CD14-positive monocyte (primary cell): ENCODE data around the gene PDGFD. TPM values are rescaled to one million over a fixed set of nuclear protein-coding genes. Genes with fewer than 3 reads are reported as not detected.

Experiments
- DNase-seq, 3 donors: peaks; one replicate each; pipeline ENCODE4 v3.0.0-alpha.2; 2011 to 2022
- H2AFZ ChIP-seq: 2 replicates; pipeline ENCODE4 v1.6.0; 2012; ENCODE audit warnings: mild to moderate bottlenecking, low read depth, low read length, inconsistent platforms; ENCODE audit not compliant: insufficient read depth, poor library complexity, severe bottlenecking
- H3K27ac ChIP-seq, 2 donors: 1 replicate in 1 of 2; 2 replicates in 1 of 2; pipeline ENCODE4 v1.5.1; 2012 to 2013; ENCODE audit warnings: low read length in 2 of 2, control low read depth in 1 of 2, inconsistent platforms in 1 of 2, low read depth in 1 of 2, mild to moderate bottlenecking in 1 of 2
- H3K27me3 ChIP-seq, 2 donors: one replicate each; pipeline versions ENCODE4 v1.6.0 to v1.6.1; 2011 to 2013; ENCODE audit warnings: low read length in 2 of 2; ENCODE audit not compliant: control insufficient read depth in 2 of 2, insufficient read depth in 2 of 2
- H3K36me3 ChIP-seq, 2 donors: replicated peaks in 1 of 2; 1 replicate in 1 of 2; 2 replicates in 1 of 2; pipeline versions ENCODE4 v1.5.1 to v1.6.1; 2012 to 2013; ENCODE audit warnings: low read length in 2 of 2, control low read depth in 1 of 2, inconsistent platforms in 1 of 2, mild to moderate bottlenecking in 1 of 2; ENCODE audit not compliant: insufficient read depth in 2 of 2, control insufficient read depth in 1 of 2
- H3K4me1 ChIP-seq, 2 donors: 1 replicate in 1 of 2; 2 replicates in 1 of 2; pipeline versions ENCODE4 v1.5.1 to v1.6.1; 2012 to 2013; ENCODE audit warnings: low read length in 2 of 2, control low read depth in 1 of 2, inconsistent platforms in 1 of 2, mild to moderate bottlenecking in 1 of 2, moderate library complexity in 1 of 2; ENCODE audit not compliant: insufficient read depth in 2 of 2, control insufficient read depth in 1 of 2
- H3K4me2 ChIP-seq: replicated peaks from 2 replicates; pipeline ENCODE3; 2012; ENCODE audit warnings: low read length, moderate library complexity, mild to moderate bottlenecking; ENCODE audit not compliant: poor library complexity, severe bottlenecking; ENCODE audit errors: extremely low read depth
- H3K4me3 ChIP-seq, 3 experiments: fragments of 200-600 bp in 1 of 3; sonication (generic) in 1 of 3; replicated peaks in 1 of 3; 1 replicate in 2 of 3; 2 replicates in 1 of 3; pipeline ENCODE4 v1.5.1; 2011 to 2013; ENCODE audit warnings: low read length in 3 of 3, mild to moderate bottlenecking in 3 of 3, control low read depth in 2 of 3, low read depth in 2 of 3, inconsistent platforms in 1 of 3, moderate library complexity in 1 of 3
- H3K79me2 ChIP-seq: 2 replicates; pipeline ENCODE4 v1.6.0; 2012; ENCODE audit warnings: mild to moderate bottlenecking, control low read depth, inconsistent platforms, low read length, moderate library complexity; ENCODE audit not compliant: insufficient read depth
- H3K9ac ChIP-seq: 2 replicates; pipeline ENCODE4 v1.6.0; 2017; ENCODE audit warnings: low read length, mild to moderate bottlenecking; ENCODE audit not compliant: insufficient read depth, poor library complexity, severe bottlenecking
- H3K9me3 ChIP-seq, 2 donors: replicated peaks in 1 of 2; 1 replicate in 1 of 2; 2 replicates in 1 of 2; pipeline versions ENCODE4 v1.5.1 to v1.6.1; 2012 to 2013; ENCODE audit warnings: low read length in 2 of 2, control low read depth in 1 of 2; ENCODE audit not compliant: control insufficient read depth in 1 of 2, insufficient read depth in 1 of 2
- H4K20me1 ChIP-seq: 2 replicates; pipeline ENCODE4 v1.6.0; 2012; ENCODE audit warnings: mild to moderate bottlenecking, low read length, control low read depth, moderate library complexity; ENCODE audit not compliant: insufficient read depth
- H3K27ac Mint-ChIP-seq, 7 donors: one replicate each; pipeline ENCODE4 v1.8.0; 2020; ENCODE audit warnings: mild to moderate bottlenecking in 7 of 7, mixed read lengths in 7 of 7, moderate library complexity in 6 of 7, inconsistent platforms in 2 of 7
- H3K27me3 Mint-ChIP-seq, 3 donors: one replicate each; pipeline ENCODE4 v1.8.0; 2021 to 2022; ENCODE audit warnings: low read depth in 3 of 3, mild to moderate bottlenecking in 3 of 3, mixed read lengths in 3 of 3, moderate library complexity in 3 of 3, inconsistent platforms in 1 of 3
- H3K36me3 Mint-ChIP-seq, 2 donors: one replicate each; pipeline ENCODE4 v1.8.0; 2020; ENCODE audit warnings: mixed read lengths in 2 of 2, inconsistent platforms in 1 of 2, mild to moderate bottlenecking in 1 of 2
- H3K4me1 Mint-ChIP-seq: one replicate; pipeline ENCODE4 v1.8.0; 2020; ENCODE audit warnings: mild to moderate bottlenecking, mixed read lengths
- H3K4me3 Mint-ChIP-seq, 2 donors: one replicate each; pipeline ENCODE4 v1.8.0; 2020; ENCODE audit warnings: mild to moderate bottlenecking in 2 of 2, mixed read lengths in 2 of 2, moderate library complexity in 1 of 2
- H3K9me3 Mint-ChIP-seq, 7 donors: one replicate each; pipeline ENCODE4 v1.8.0; 2020 to 2022; ENCODE audit warnings: mixed read lengths in 7 of 7, mild to moderate bottlenecking in 6 of 7, moderate library complexity in 6 of 7, inconsistent platforms in 2 of 7
- CTCF ChIP-seq: fragments of 200-600 bp; IDR thresholded peaks from one replicate; pipeline ENCODE4 v1.8.0; 2022; ENCODE audit warnings: antibody characterized with exemption, mild to moderate bottlenecking
- WGBS: methylation state at CpG from one replicate; pipeline ENCODE4 v1.1.5; 2013; ENCODE audit warnings: missing lambda C conversion rate; ENCODE audit not compliant: insufficient coverage; 5-methylcytosine and 5-hydroxymethylcytosine counted together
- intact Hi-C, 2 donors: fragments of 100-400 bp; cut with micrococcal nuclease; formaldehyde crosslinking; loops; one replicate each; pipeline versions ENCODE4 v1.15.0 to v1.15.1; 2023
- polyA plus RNA-seq, 3 donors: library from polyadenylated mRNA; depleted of rRNA in 1 of 3; unstranded in 2 of 3; stranded (reverse) in 1 of 3; fragments of 300-500 nt in 2 of 3; fragments of >200 nt in 1 of 3; fragmentation: Illumina TruSeq in 2 of 3; gene quantifications; 1 replicate in 2 of 3; 2 replicates in 1 of 3; pipeline ENCODE4 v1.2.3, GENCODE V29; 2012 to 2021

PDGFD gene
- polyA plus RNA-seq, 3 donors, result 0.05 to 0.15 TPM; not detected in 1

- Histone ChIP-seq H3K4me1 (no peaks in the 10 kb centered on the region), H3K27me3 (no peaks in the 10 kb centered on the region), H3K36me3 (no peaks in the 10 kb centered on the region), H4K20me1 (no peaks in the 10 kb centered on the region), H3K79me2 (no peaks in the 10 kb centered on the region), H3K27ac (no peak overlapping the region), H3K9ac (no peak overlapping the region), H3K4me3 (no peak overlapping the region), H3K4me2 (no peak overlapping the region), H2AFZ (no peak overlapping the region), H3K9me3 (no peaks in the 10 kb centered on the region)
- Mint-ChIP-seq H3K4me1 (no peaks in the 10 kb centered on the region), H3K9me3 (peaks cover 0 to 3% (median 0%) of the 10 kb centered on the region in 7 donors), H3K36me3 (no peaks in the 10 kb centered on the region), H3K27ac (no peak overlapping the region), H3K27me3 (no peaks in the 10 kb centered on the region), H3K4me3 (no peak overlapping the region)
- intact Hi-C loops, result no loop called here
- DNase-seq, result no peak
- no peak for TF ChIP-seq CTCF
- WGBS, result no CpG with 5 or more reads among the region's 3 CpGs
Observed at GRCh38 chr11:104145062-104145461, 18.9 kb downstream of the PDGFD start.

- no peaks in the 10 kb centered on the region for H3K9me3 ChIP-seq
- Mint-ChIP-seq H3K4me1 (no peaks in the 10 kb centered on the region), H3K27me3 (no peaks in the 10 kb centered on the region), H3K4me3 (no peak overlapping the region), H3K27ac (no peak overlapping the region), H3K36me3 (no peaks in the 10 kb centered on the region), H3K9me3 (peaks cover 0 to 3% (median 0%) of the 10 kb centered on the region in 7 donors)
- H2AFZ ChIP-seq, result no peak overlapping the region
- no peak for TF ChIP-seq CTCF
- DNase-seq, result no peak
- intact Hi-C loops, result no loop called here
- H3K36me3 ChIP-seq, result no peaks in the 10 kb centered on the region
- no peak overlapping the region for H3K4me2 ChIP-seq
- 96% methylated on average over 2 of the region's 6 CpGs for WGBS
- no peaks in the 10 kb centered on the region for H3K4me1 ChIP-seq
- H3K4me3 ChIP-seq, result no peak overlapping the region
- no peak overlapping the region for H3K9ac ChIP-seq
- no peak overlapping the region for H3K27ac ChIP-seq
- H3K79me2 ChIP-seq, result no peaks in the 10 kb centered on the region
- H4K20me1 ChIP-seq, result no peaks in the 10 kb centered on the region
- H3K27me3 ChIP-seq, result no peaks in the 10 kb centered on the region
Observed at GRCh38 chr11:104142698-104143097, 21.2 kb downstream of the PDGFD start.
